Mucosa of descending colon (tissue), 3 donors: Measurements from ENCODE around the gene ZNF43. TPM values are rescaled to one million over a fixed set of nuclear protein-coding genes. Genes with fewer than 3 reads are reported as not detected.
"Not testable (repeated sequence)": the region's sequence is repeated elsewhere in the genome, so short reads cannot be mapped to it uniquely, and the experiment has no call there.

Source experiments
- ATAC-seq: fragments of 200-7000 bp; cut with Tn5 transposase; one replicate; pipeline ENCODE4 v1.9.1; 2020; ENCODE audit warnings: mild to moderate bottlenecking, moderate library complexity
- DNase-seq, 3 donors: peaks; one replicate each; pipeline ENCODE4 v3.0.0-alpha.2; 2020
- H3K36me3 ChIP-seq: fragments of 200-600 bp; one replicate; pipeline ENCODE4 v1.8.0; 2021; ENCODE audit warnings: low read depth, mild to moderate bottlenecking
- H3K4me1 ChIP-seq: fragments of 200-600 bp; one replicate; pipeline ENCODE4 v1.8.0; 2021; ENCODE audit warnings: low read depth, mild to moderate bottlenecking
- H3K4me3 ChIP-seq: fragments of 200-600 bp; one replicate; pipeline ENCODE4 v1.8.0; 2021; ENCODE audit warnings: mild to moderate bottlenecking
- H3K9me3 ChIP-seq: fragments of 200-600 bp; one replicate; pipeline ENCODE4 v1.8.0; 2021; ENCODE audit warnings: mild to moderate bottlenecking
- intact Hi-C, 2 donors: fragments of 100-400 bp; cut with DNase I in 1 of 2; cut with micrococcal nuclease in 1 of 2; formaldehyde crosslinking; loops; one replicate each; pipeline versions ENCODE4 v1.11.0 to v1.11.1; 2022; cut with DNase I, micrococcal nuclease
- long read RNA-seq, 2 donors: library from polyadenylated mRNA; unstranded; transcript quantifications; one replicate each; pipeline ENCODE4 v2.0.0, GENCODE V29; 2019 to 2021
- total RNA-seq, 3 donors: library from RNA; stranded (reverse); fragmentation: NEBNext Ultra II Directional in 2 of 3; extraction: Animal tissue kit (Norgen Biotek cat#: 25700) in 2 of 3; gene quantifications; one replicate each; pipeline versions ENCODE4 v1.2.1 to v1.2.4, GENCODE V29; 2021 to 2023
- TF ChIP-seq, protein P1 (sequence below): fragments of 200-600 bp; IDR thresholded peaks from one replicate; pipeline ENCODE4 v1.8.0; 2022; ENCODE audit warnings: antibody characterized with exemption, mild to moderate bottlenecking
- donor health status: DM: no; HTN: no; CAD: no; lungs with moderate emphysema.
- donor health status: DM: no; HTN: no; CAD: no.
- donor health status: DM: no; HTN: yes; CAD: no.

Gene ZNF43
- total RNA-seq: 10 to 100 TPM; 14.6 to 16.7 (median 16.2) TPM
- long read RNA-seq, donor 1, transcript ZNF43-201 (4 exons, 2,881 nt): major isoform, 9 of 16 reads
- long read RNA-seq, donor 1, partial matches to known transcripts: 0 of 16 reads
- long read RNA-seq, donor 1, other reads (novel, unspliced or antisense): 7 of 16 reads
- long read RNA-seq, donor 2, partial matches to known transcripts: 1 of 4 reads
- long read RNA-seq, donor 2, other reads (novel, unspliced or antisense): 1 of 4 reads

DNA sequence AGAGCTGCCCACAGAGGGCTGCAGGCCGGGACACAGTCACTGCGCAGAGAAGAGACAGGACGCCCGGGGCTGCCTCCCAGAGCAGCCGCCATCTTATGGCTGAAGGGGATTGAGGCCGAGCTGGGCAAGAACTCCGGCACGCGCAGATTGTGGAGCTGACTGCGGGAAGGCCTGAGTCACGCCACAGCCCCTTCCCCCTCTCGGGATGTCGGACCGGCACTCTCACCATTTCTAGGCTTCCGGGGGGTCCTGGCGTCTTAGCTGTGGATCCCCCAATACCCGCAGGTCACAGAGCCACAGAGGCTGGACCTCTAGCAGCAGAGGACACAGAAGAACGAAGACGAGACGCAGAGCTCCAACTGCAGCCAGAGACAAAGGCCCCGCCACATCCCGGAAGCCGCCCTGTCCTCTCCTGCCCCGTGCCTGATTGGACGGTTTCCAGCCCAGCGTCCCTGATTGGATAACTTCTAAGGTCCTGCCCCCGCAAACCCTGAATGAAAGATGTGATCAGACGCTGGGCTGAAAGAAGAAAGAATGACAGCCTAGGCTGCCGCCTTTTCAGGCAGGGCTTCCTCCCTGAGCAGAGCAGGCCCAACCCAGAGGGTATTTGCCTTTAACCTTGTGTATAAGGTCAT is at the start of gene ZNF43:
TSS of gene ZNF43 (minus strand) at position 373 of the 635 bp plus-strand sequence. CDS start at position 229, 144 bp downstream.
- Histone ChIP-seq H3K4me3 (peak within 1 kb of the TSS; percentile 48), H3K9me3 (peaks cover 15% of the 10 kb centered on the region), H3K4me1 (peaks cover 9% of the 10 kb centered on the region), H3K36me3 (no peaks in the 10 kb centered on the region)
- TF ChIP-seq, protein P1, sequence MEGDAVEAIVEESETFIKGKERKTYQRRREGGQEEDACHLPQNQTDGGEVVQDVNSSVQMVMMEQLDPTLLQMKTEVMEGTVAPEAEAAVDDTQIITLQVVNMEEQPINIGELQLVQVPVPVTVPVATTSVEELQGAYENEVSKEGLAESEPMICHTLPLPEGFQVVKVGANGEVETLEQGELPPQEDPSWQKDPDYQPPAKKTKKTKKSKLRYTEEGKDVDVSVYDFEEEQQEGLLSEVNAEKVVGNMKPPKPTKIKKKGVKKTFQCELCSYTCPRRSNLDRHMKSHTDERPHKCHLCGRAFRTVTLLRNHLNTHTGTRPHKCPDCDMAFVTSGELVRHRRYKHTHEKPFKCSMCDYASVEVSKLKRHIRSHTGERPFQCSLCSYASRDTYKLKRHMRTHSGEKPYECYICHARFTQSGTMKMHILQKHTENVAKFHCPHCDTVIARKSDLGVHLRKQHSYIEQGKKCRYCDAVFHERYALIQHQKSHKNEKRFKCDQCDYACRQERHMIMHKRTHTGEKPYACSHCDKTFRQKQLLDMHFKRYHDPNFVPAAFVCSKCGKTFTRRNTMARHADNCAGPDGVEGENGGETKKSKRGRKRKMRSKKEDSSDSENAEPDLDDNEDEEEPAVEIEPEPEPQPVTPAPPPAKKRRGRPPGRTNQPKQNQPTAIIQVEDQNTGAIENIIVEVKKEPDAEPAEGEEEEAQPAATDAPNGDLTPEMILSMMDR: no peak
- peak; percentile 99 for ATAC-seq
- peak; percentile 96 to 98 (median 96) for DNase-seq
- intact Hi-C loops: no loop called here

DNA sequence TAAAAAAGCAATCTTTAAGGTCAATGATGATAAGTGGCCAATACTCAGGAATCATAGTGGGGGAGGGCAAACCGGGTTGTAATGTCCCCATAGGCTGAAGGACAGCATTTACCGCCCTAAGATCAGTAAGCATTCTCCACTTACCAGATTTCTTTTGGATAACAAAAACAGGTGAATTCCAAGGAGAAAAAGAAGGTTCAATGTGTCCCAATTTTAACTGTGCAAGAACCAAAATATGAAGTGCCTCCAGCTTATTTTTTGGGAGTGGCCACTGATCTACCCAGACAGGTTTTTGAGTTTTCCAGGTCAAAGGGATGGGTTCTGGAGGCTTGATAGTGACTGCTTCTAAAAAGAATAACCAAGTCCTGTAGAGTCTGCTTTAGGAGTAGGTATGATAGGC is 49.5 kb upstream of the ZNF43 start:
- H3K36me3 ChIP-seq, intact Hi-C loops, H3K4me1 ChIP-seq, ATAC-seq, H3K9me3 ChIP-seq, H3K4me3 ChIP-seq, DNase-seq: not testable (repeated sequence)

DNA sequence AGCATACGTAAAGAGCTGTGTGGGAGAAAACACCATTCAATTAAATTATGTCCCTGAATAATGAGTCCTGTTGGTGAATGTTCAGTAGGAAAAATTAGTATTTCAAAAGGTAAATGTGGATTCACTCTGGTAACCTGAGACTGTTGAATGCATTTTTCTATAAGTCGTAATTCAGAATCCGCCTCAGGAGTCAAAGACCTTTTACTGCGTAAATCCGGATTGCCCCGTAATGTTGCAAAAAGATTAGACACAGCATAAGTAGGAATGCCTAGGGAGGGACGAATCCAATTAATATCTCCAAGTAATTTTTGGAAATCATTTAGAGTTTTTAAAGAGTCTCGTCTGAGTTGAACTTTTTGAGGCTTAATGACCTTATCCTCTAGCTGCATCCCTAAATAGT is 48.8 kb upstream of the ZNF43 start:
- H3K4me1 ChIP-seq, H3K4me3 ChIP-seq, H3K36me3 ChIP-seq, intact Hi-C loops, ATAC-seq, H3K9me3 ChIP-seq, DNase-seq: not testable (repeated sequence)

DNA sequence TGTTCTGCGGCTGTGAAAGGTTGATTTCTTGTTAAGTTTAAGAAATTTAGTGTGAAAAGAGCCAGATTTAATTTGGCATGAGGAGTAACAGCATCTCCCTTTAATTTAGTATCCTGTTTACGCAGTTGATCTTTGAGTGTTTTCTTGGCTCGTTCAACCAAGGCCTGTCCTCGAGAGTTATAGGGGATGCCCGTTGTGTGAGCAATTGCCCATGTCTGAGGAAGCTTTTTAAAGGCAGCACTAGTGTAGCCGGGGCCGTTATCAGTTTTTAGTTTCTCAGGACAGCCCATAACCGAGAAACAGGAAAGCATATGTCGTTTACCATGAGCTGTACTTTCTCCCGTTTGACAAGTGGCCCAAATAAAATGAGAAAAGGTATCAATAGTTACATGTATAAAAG is 47.5 kb upstream of the ZNF43 start:
- TF ChIP-seq, protein P1: no peak
- no peak overlapping the region for H3K4me3 ChIP-seq
- no peaks in the 10 kb centered on the region for H3K9me3 ChIP-seq
- H3K36me3 ChIP-seq: no peaks in the 10 kb centered on the region
- intact Hi-C loops: no loop called here
- ATAC-seq (no peak), DNase-seq (no peak)
- H3K4me1 ChIP-seq: no peaks in the 10 kb centered on the region

DNA sequence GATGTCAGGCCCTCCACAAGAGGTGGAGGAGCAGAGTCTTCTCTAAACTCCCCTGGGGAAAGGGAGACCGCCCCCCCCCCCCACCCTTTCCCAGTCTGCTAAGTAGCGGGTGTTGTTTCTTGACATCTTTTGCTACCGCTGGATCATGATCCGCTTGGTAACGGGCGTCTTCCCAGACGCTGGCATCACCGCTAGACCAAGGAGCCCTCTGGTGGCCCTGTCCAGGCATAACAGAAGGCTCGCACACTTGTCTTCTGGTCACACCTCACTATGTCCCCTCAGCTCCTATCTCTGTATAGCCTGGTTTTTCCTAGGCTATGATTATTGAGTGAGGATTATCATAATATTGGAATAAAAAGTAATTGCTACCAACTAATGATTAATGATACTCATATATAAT is 44.8 kb upstream of the ZNF43 start:
- ATAC-seq, intact Hi-C loops, H3K4me3 ChIP-seq, H3K36me3 ChIP-seq, H3K9me3 ChIP-seq, H3K4me1 ChIP-seq: not testable (repeated sequence)
- peak in 2 of 3 donors; percentile 2 to 27 for DNase-seq

DNA sequence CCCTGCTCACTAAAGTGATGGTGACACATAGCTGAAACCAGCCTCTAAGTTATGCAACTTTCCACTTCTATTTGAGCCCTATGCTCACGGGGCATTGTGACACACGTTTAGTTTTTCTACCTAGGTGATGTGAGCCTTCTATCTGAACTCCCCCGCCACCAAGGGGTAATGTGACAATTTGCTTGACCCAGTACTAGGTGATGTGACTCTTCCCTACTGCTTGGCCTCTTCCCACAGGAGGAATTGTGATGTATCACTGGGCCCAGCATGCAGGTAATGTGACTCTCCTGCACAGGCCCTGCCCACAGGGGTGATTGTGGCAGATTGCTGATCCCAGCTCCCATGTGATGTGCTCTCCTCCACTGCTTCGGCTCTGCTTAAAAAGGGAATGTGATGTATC is 42.7 kb upstream of the ZNF43 start:
- TF ChIP-seq, protein P1: no peak
- DNase-seq (no peak), ATAC-seq (no peak)
- H3K36me3 ChIP-seq: no peaks in the 10 kb centered on the region
- no peak overlapping the region for H3K4me3 ChIP-seq
- intact Hi-C loops: no loop called here
- no peaks in the 10 kb centered on the region for H3K9me3 ChIP-seq
- H3K4me1 ChIP-seq: no peaks in the 10 kb centered on the region

DNA sequence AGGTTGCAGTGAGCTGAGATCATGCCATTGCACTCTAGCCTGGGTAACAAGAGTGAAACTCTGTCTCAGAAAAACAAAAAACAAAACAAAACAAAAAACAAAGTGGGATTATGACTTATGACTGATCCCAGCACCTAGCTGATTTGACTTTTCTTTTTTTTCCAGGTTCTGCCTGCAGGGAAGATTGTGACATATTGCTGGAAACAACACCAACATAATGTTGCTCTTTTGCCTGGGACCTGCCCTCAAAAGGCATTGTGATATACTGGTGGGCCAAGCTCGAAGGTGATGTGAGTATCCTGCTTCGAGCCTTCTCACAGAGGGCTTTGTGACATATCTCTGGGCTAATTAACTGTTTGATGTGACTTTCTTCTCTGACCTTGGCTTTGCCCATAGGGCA is 42.0 kb upstream of the ZNF43 start:
- TF ChIP-seq, protein P1: no peak
- no peaks in the 10 kb centered on the region for H3K9me3 ChIP-seq
- H3K4me3 ChIP-seq: no peak overlapping the region
- no peaks in the 10 kb centered on the region for H3K36me3 ChIP-seq
- ATAC-seq (no peak), DNase-seq (no peak)
- no peaks in the 10 kb centered on the region for H3K4me1 ChIP-seq
- intact Hi-C loops: no loop called here

DNA sequence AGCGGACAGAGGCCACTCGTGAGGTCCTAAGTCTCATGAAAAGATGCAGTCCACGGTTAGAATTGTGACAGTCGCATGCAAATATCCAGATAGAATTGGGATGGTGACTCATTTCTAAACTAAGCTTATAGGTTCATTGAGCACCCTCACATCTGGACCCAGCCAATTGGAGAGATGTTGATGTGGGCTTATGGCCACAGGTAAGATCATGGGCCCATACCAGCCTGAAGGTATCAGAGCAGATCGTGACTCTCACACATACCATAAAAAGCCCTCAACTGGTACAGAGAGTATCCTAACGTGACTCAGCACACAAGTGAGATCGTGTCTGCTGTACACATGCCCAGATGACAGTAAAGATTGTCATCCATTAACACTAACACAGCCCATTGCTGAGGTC is 40.6 kb upstream of the ZNF43 start:
- H3K4me3 ChIP-seq, DNase-seq, H3K9me3 ChIP-seq, H3K4me1 ChIP-seq, H3K36me3 ChIP-seq, intact Hi-C loops, ATAC-seq: not testable (repeated sequence)
